ENCODE measurements around the gene DNAAF1.

- no peak for TF ChIP-seq CTCF (IDR thresholded peaks at IDR 0.05)
- TF ChIP-seq POLR2AphosphoS5 (IDR thresholded peaks at IDR 0.05; ENCODE audit: low read depth, low read length) = no peak
These were observed 75.7 kb downstream of the DNAAF1 start for GRCh38 chr16:84220851-84221250.
